H9 (cell line): Measurements from ENCODE around the gene CSMD2. TPM values are rescaled to one million over a fixed set of nuclear protein-coding genes. Genes with fewer than 3 reads are reported as not detected.

Experiments used
- DNase-seq: peaks from one replicate; pipeline ENCODE4 v3.0.0-alpha.2; 2017
- H2AFZ ChIP-seq: one replicate; pipeline ENCODE4 v1.6.1; 2013; ENCODE audit warnings: mild to moderate bottlenecking, low read length, control low read depth, moderate library complexity
- H2AK5ac ChIP-seq: 2 replicates; pipeline ENCODE4 v1.6.1; 2013; ENCODE audit warnings: low read length, control low read depth, mixed read lengths; ENCODE audit not compliant: insufficient read length
- H2BK120ac ChIP-seq: one replicate; pipeline ENCODE4 v1.6.1; 2013; ENCODE audit warnings: low read depth, mild to moderate bottlenecking, low read length, control low read depth, inconsistent platforms; ENCODE audit not compliant: poor library complexity, severe bottlenecking
- H2BK12ac ChIP-seq: 2 replicates; pipeline ENCODE4 v1.6.1; 2013; ENCODE audit warnings: low read length, control low read depth, mixed read lengths, low read depth; ENCODE audit not compliant: insufficient read length
- H2BK15ac ChIP-seq: 2 replicates; pipeline ENCODE4 v1.6.1; 2013; ENCODE audit warnings: low read depth, low read length, control low read depth
- H2BK20ac ChIP-seq: one replicate; pipeline ENCODE4 v1.6.1; 2013; ENCODE audit warnings: low read depth, mild to moderate bottlenecking, low read length, control low read depth, inconsistent platforms; ENCODE audit not compliant: poor library complexity, severe bottlenecking
- H2BK5ac ChIP-seq: 2 replicates; pipeline ENCODE4 v1.6.1; 2013; ENCODE audit warnings: low read length, control low read depth, mixed read lengths; ENCODE audit not compliant: insufficient read length
- H3K14ac ChIP-seq: 2 replicates; pipeline ENCODE4 v1.6.1; 2013; ENCODE audit warnings: low read length, control low read depth; ENCODE audit not compliant: insufficient read depth
- H3K18ac ChIP-seq: 2 replicates; pipeline ENCODE4 v1.6.1; 2013; ENCODE audit warnings: low read depth, mild to moderate bottlenecking, mixed read lengths, low read length, control low read depth; ENCODE audit not compliant: insufficient read length
- H3K23ac ChIP-seq: 2 replicates; pipeline ENCODE4 v1.6.1; 2013; ENCODE audit warnings: low read length, control low read depth, mixed read lengths, low read depth; ENCODE audit not compliant: insufficient read length
- H3K23me2 ChIP-seq: 2 replicates; pipeline ENCODE4 v1.6.1; 2013; ENCODE audit warnings: low read depth, mild to moderate bottlenecking, mixed read lengths, low read length, control low read depth; ENCODE audit not compliant: insufficient read length, poor library complexity, severe bottlenecking
- H3K27ac ChIP-seq: 2 replicates; pipeline ENCODE4 v1.5.1; 2013; ENCODE audit warnings: low read length, control low read depth, mixed read lengths, low read depth; ENCODE audit not compliant: insufficient read length
- H3K27me3 ChIP-seq: 2 replicates; pipeline ENCODE4 v1.6.1; 2013; ENCODE audit warnings: low read length, control low read depth, inconsistent platforms; ENCODE audit not compliant: insufficient read depth
- H3K4ac ChIP-seq: 2 replicates; pipeline ENCODE4 v1.6.1; 2013; ENCODE audit warnings: low read depth, mild to moderate bottlenecking, control low read depth, inconsistent platforms, low read length, moderate library complexity
- H3K4me1 ChIP-seq: 2 replicates; pipeline ENCODE4 v1.6.1; 2013; ENCODE audit warnings: low read length, control low read depth, inconsistent platforms; ENCODE audit not compliant: insufficient read depth
- H3K4me2 ChIP-seq: 2 replicates; pipeline ENCODE4 v1.6.1; 2013; ENCODE audit warnings: low read length, control low read depth, mixed read lengths; ENCODE audit not compliant: insufficient read length, insufficient read depth
- H3K56ac ChIP-seq: 2 replicates; pipeline ENCODE4 v1.6.1; 2013; ENCODE audit warnings: low read depth, mild to moderate bottlenecking, mixed read lengths, low read length, control low read depth; ENCODE audit not compliant: insufficient read length
- H3K79me1 ChIP-seq: 2 replicates; pipeline ENCODE4 v1.6.1; 2013; ENCODE audit warnings: low read depth, mild to moderate bottlenecking, moderate library complexity, low read length, control low read depth, inconsistent platforms; ENCODE audit not compliant: insufficient read depth, poor library complexity, severe bottlenecking
- H3K79me2 ChIP-seq: 2 replicates; pipeline ENCODE4 v1.6.1; 2013; ENCODE audit warnings: low read length, control low read depth, inconsistent platforms; ENCODE audit not compliant: insufficient read depth
- H3K9ac ChIP-seq: 2 replicates; pipeline ENCODE4 v1.6.1; 2013; ENCODE audit warnings: low read length, control low read depth, mixed read lengths; ENCODE audit not compliant: insufficient read length; ENCODE audit errors: extremely low read depth
- H3K9me3 ChIP-seq: one replicate; pipeline ENCODE4 v1.6.1; 2013; ENCODE audit warnings: low read depth, low read length, inconsistent platforms; ENCODE audit not compliant: control insufficient read depth
- H3T11ph ChIP-seq: one replicate; pipeline ENCODE4 v1.6.1; 2013; ENCODE audit warnings: mild to moderate bottlenecking, low read length, control low read depth, inconsistent platforms
- H4K20me1 ChIP-seq: one replicate; pipeline ENCODE4 v1.6.1; 2013; ENCODE audit not compliant: control insufficient read depth, insufficient read length, insufficient read depth
- H4K5ac ChIP-seq: 2 replicates; pipeline ENCODE4 v1.6.1; 2013; ENCODE audit warnings: low read depth, mild to moderate bottlenecking, mixed read lengths, low read length, control low read depth; ENCODE audit not compliant: insufficient read length
- H4K8ac ChIP-seq: replicated peaks from 2 replicates; pipeline ENCODE4 v1.6.1; 2013; ENCODE audit warnings: low read length, control low read depth, mixed read lengths, low read depth; ENCODE audit not compliant: insufficient read length
- H4K91ac ChIP-seq: 2 replicates; pipeline ENCODE4 v1.6.1; 2013; ENCODE audit warnings: low read depth, mild to moderate bottlenecking, moderate library complexity, mixed read lengths, low read length, control low read depth; ENCODE audit not compliant: insufficient read length
- H3K27ac Mint-ChIP-seq, 3 experiments: 2 replicates in 2 of 3; 3 replicates in 1 of 3; pipeline ENCODE4 v1.8.0; 2020 to 2021; ENCODE audit warnings: mixed read lengths in 3 of 3, mild to moderate bottlenecking in 1 of 3, moderate library complexity in 1 of 3
- H3K27me3 Mint-ChIP-seq: 2 replicates; pipeline ENCODE4 v1.8.0; 2021; ENCODE audit warnings: low read depth, mild to moderate bottlenecking, moderate library complexity, mixed read lengths
- H3K36me3 Mint-ChIP-seq, 3 experiments: 2 replicates in 2 of 3; 3 replicates in 1 of 3; pipeline ENCODE4 v1.8.0; 2020 to 2021; ENCODE audit warnings: low read depth in 3 of 3, mixed read lengths in 3 of 3; ENCODE audit not compliant: insufficient read depth in 1 of 3
- H3K4me1 Mint-ChIP-seq, 2 experiments: 2 replicates each; pipeline ENCODE4 v1.8.0; 2020; ENCODE audit warnings: mixed read lengths in 2 of 2
- H3K4me3 Mint-ChIP-seq, 2 experiments: 2 replicates in 1 of 2; 3 replicates in 1 of 2; pipeline ENCODE4 v1.8.0; 2020 to 2021; ENCODE audit warnings: mild to moderate bottlenecking in 2 of 2, mixed read lengths in 2 of 2, moderate library complexity in 1 of 2
- H3K9me3 Mint-ChIP-seq, 2 experiments: 2 replicates in 1 of 2; 3 replicates in 1 of 2; pipeline ENCODE4 v1.8.0; 2020; ENCODE audit warnings: mild to moderate bottlenecking in 2 of 2, mixed read lengths in 2 of 2, moderate library complexity in 1 of 2
- CTCF ChIP-seq: fragments of 200-600 bp; sonication (generic); conservative IDR thresholded peaks from 3 replicates; pipeline ENCODE4 v1.8.0; 2021; ENCODE audit warnings: antibody characterized with exemption, mild to moderate bottlenecking
- WGBS: extraction: QIAGEN DNeasy Blood & Tissue Kit; methylation state at CpG from one replicate; pipeline ENCODE4 v1.1.7; 2013; ENCODE audit warnings: missing lambda C conversion rate, low lambda C conversion rate, mixed read lengths; ENCODE audit not compliant: insufficient read length; ENCODE audit errors: extremely low coverage; 5-methylcytosine and 5-hydroxymethylcytosine counted together
- total RNA-seq: library from RNA; stranded (reverse); gene quantifications from 2 replicates; pipeline ENCODE4 v1.2.1, GENCODE V29; 2021

The CSMD2 gene
- total RNA-seq, 1 experiment from 2014 or later = 6.4 TPM

- H3K4ac ChIP-seq = no peak overlapping the region
- H3K14ac ChIP-seq = no peak overlapping the region
- no peak overlapping the region for H3T11ph ChIP-seq
- H3K23ac ChIP-seq = no peak overlapping the region
- no peaks in the 10 kb centered on the region for H3K79me1 ChIP-seq
- no peak overlapping the region for H2AK5ac ChIP-seq
- no peaks in the 10 kb centered on the region for H4K20me1 ChIP-seq
- no peak overlapping the region for H3K56ac ChIP-seq
- no peak overlapping the region for H2BK15ac ChIP-seq
- H3K9me3 ChIP-seq = no peaks in the 10 kb centered on the region
- no peak overlapping the region for H3K4me3 Mint-ChIP-seq
- no peaks in the 10 kb centered on the region for H3K79me2 ChIP-seq
- no peak overlapping the region; a peak in 1 of 7 replicates for H3K27ac Mint-ChIP-seq
- no peak overlapping the region for H4K8ac ChIP-seq
- H3K27me3 ChIP-seq = no peaks in the 10 kb centered on the region
- H3K9me3 Mint-ChIP-seq = peaks cover 3 to 4% of the 10 kb centered on the region in 2 experiments; a peak in 2 of 5 replicates
- H2BK120ac ChIP-seq = no peak overlapping the region
- no peak for TF ChIP-seq CTCF
- H3K36me3 Mint-ChIP-seq = peaks cover 0 to 5% (median 4%) of the 10 kb centered on the region in 3 experiments; a peak in 4 of 7 replicates
- H3K4me2 ChIP-seq = no peak overlapping the region
- DNase-seq = no peak
- peaks cover 8 to 10% of the 10 kb centered on the region in 2 experiments for H3K4me1 Mint-ChIP-seq
- no peak overlapping the region for H3K27ac ChIP-seq
- no peaks in the 10 kb centered on the region for H3K4me1 ChIP-seq
- no peak overlapping the region for H2BK12ac ChIP-seq
- no peak overlapping the region for H3K9ac ChIP-seq
- no peak overlapping the region for H3K18ac ChIP-seq
- H4K5ac ChIP-seq = no peak overlapping the region
- H3K23me2 ChIP-seq = no peaks in the 10 kb centered on the region
- H3K27me3 Mint-ChIP-seq = peaks cover 4% of the 10 kb centered on the region
- no peak overlapping the region for H4K91ac ChIP-seq
- no peak overlapping the region for H2AFZ ChIP-seq
- H2BK5ac ChIP-seq = no peak overlapping the region
- H2BK20ac ChIP-seq = no peak overlapping the region
- WGBS = no CpG with 5 or more reads among the region's 5 CpGs
Measured at GRCh38 chr1:33876970-33877650, 287.9 kb downstream of the CSMD2 start.
